ENCODE measurements around the gene MT1F.

MT1F gene

DNA sequence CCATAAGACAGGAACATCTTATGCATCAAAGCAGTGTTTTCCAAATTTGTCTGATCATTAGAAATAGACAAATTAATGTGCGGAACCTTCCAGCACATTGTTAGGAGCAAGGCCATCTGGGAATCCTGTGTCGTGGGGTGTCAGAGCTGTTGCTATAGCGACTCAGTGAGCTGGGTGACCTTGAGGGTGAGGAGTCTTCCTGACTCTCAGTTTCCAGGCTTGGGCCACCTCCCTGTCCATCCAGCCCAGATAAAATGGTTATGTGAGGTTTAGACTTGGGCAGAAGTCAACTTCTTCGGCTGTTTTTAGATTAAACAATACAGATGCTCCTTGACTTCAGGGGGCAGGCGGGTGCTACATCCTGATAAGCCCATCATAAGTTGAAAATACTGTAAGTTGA is 45.1 kb downstream of the MT1F start:
- no peak for DNase-seq
